PC-3 (cell line): ENCODE data around the gene KLB. TPM values are rescaled to one million over a fixed set of nuclear protein-coding genes. Genes with fewer than 3 reads are reported as not detected.

ENCODE experiments used
- ATAC-seq: fragments of 200-7000 bp; cut with Tn5 transposase; 2 replicates; pipeline ENCODE4 v1.9.1; 2020; ENCODE audit warnings: mild to moderate bottlenecking, moderate library complexity
- BruUV-seq: library from RNA; stranded (reverse); fragments of 400-500 nt; replicated peaks from 2 replicates; lab custom pipeline; 2021; lab: Mats Ljungman, UMichigan
- CTCF ChIA-PET: fragments of 300-600 bp; sonication (Branson Sonifier 250); formaldehyde crosslinking; loops from one replicate; lab custom pipeline; 2022; ENCODE audit warnings: antibody characterized with exemption; lab: Charles Lee
- POLR2A ChIA-PET: fragments of 300-600 bp; sonication (Branson Sonifier 250); formaldehyde crosslinking; loops from one replicate; lab custom pipeline; 2022; ENCODE audit warnings: antibody characterized with exemption; ENCODE audit not compliant: unreplicated experiment; lab: Charles Lee
- DNase-seq: peaks from one replicate; pipeline ENCODE4 v3.0.0-alpha.2; 2015
- H2AFZ ChIP-seq: fragments of 300-600 bp; sonication (generic); 2 replicates; pipeline ENCODE4 v1.6.0; 2016; ENCODE audit warnings: antibody characterized with exemption, low read length
- H3F3A ChIP-seq: fragments of 300-600 bp; sonication (generic); one replicate; pipeline ENCODE4 v1.6.0; 2017; ENCODE audit warnings: antibody characterized with exemption, low read length, control low read depth, mild to moderate bottlenecking; ENCODE audit not compliant: unreplicated experiment
- H3K27ac ChIP-seq: fragments of 300-600 bp; sonication (generic); 2 replicates; pipeline ENCODE4 v1.5.1; 2016; ENCODE audit warnings: mild to moderate bottlenecking, low read length
- H3K27me3 ChIP-seq: fragments of 300-600 bp; sonication (generic); 2 replicates; pipeline ENCODE4 v1.6.1; 2016; ENCODE audit warnings: low read length, mixed read lengths
- H3K36me3 ChIP-seq: fragments of 300-600 bp; sonication (generic); 2 replicates; pipeline ENCODE4 v1.6.1; 2016; ENCODE audit warnings: low read depth, mixed run types, low read length, mixed read lengths
- H3K4me1 ChIP-seq: fragments of 300-600 bp; sonication (generic); 2 replicates; pipeline ENCODE4 v1.5.1; 2016; ENCODE audit warnings: low read length; ENCODE audit not compliant: insufficient read depth
- H3K4me2 ChIP-seq: fragments of 300-600 bp; sonication (generic); 2 replicates; pipeline ENCODE4 v1.6.0; 2016; ENCODE audit warnings: low read length
- H3K4me3 ChIP-seq: fragments of 300-600 bp; sonication (generic); 2 replicates; pipeline ENCODE4 v1.5.1; 2016; ENCODE audit warnings: mild to moderate bottlenecking, low read length, mixed read lengths
- H3K79me2 ChIP-seq: fragments of 300-600 bp; sonication (generic); 2 replicates; pipeline ENCODE4 v1.6.1; 2017; ENCODE audit warnings: low read length, mixed read lengths
- H3K9ac ChIP-seq: fragments of 300-600 bp; sonication (generic); 2 replicates; pipeline ENCODE4 v1.6.0; 2016; ENCODE audit warnings: mild to moderate bottlenecking, low read length
- H3K9me2 ChIP-seq: fragments of 300-600 bp; sonication (generic); replicated peaks from 2 replicates; pipeline ENCODE4 v1.6.1; 2016; ENCODE audit warnings: mixed run types, low read length, mixed read lengths
- H3K9me3 ChIP-seq: fragments of 300-600 bp; sonication (generic); 2 replicates; pipeline ENCODE4 v1.6.1; 2016; ENCODE audit warnings: low read length, mixed read lengths
- H4K20me1 ChIP-seq: fragments of 300-600 bp; sonication (generic); 2 replicates; pipeline ENCODE4 v1.6.1; 2016; ENCODE audit warnings: low read length, mixed read lengths
- EZH2 ChIP-seq: fragments of 300-600 bp; sonication (generic); IDR thresholded peaks from one replicate; pipeline ENCODE4 v1.6.1; 2017; ENCODE audit warnings: antibody characterized with exemption, mild to moderate bottlenecking, low read length; ENCODE audit not compliant: unreplicated experiment
- EZH2phosphoT487 ChIP-seq: fragments of 300-600 bp; sonication (generic); IDR thresholded peaks from 2 replicates; pipeline ENCODE4 v1.6.1; 2018; ENCODE audit warnings: mild to moderate bottlenecking, antibody characterized with exemption, low read length, borderline replicate concordance
- intact Hi-C: fragments of 100-400 bp; cut with micrococcal nuclease; formaldehyde crosslinking; loops from 2 replicates; pipeline ENCODE4 v1.9.0; 2023
- microRNA-seq: library from miRNA; unstranded; fragments of <30 nt; microRNA quantifications from one replicate; pipeline ENCODE4 v1.1.0, GENCODE V29; 2020; ENCODE audit not compliant: unreplicated experiment
- total RNA-seq: library from RNA; depleted of rRNA; stranded (reverse); fragments of >200 nt; gene quantifications from 2 replicates; pipeline ENCODE4 v1.2.3, GENCODE V29; 2014; rRNA removed
- TF ChIP-seq, protein P1 (sequence below): fragments of 300-600 bp; sonication (generic); conservative IDR thresholded peaks from 2 replicates; pipeline ENCODE4 v1.5.1; 2017; ENCODE audit warnings: antibody characterized with exemption, low read depth, mild to moderate bottlenecking, low read length

The KLB gene
- total RNA-seq, 1 experiment from 2014 or later, result not detected

DNA sequence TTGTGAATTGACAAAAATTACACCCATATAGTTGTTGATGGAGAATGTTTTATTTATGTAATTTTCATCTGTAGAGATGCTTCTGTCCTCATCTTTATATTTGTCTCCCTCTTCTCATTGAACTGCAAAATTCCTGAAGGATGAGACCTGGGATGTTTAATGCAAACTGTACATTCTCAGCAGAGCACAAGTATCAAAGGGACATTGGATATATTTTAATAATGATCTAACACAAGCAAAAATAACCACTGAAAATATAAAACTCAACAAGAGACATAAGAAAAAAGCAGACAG, 91.9 kb downstream of the KLB start:
- H3K27me3 ChIP-seq, result no peaks in the 10 kb centered on the region
- no peaks in the 10 kb centered on the region for H4K20me1 ChIP-seq
- DNase-seq (no peak), ATAC-seq (no peak)
- H3K9me3 ChIP-seq, result no peaks in the 10 kb centered on the region
- no TSS peak for BruUV-seq
- intact Hi-C loops, result no loop called here
- POLR2A ChIA-PET, result no interaction called here
- no peaks in the 10 kb centered on the region for H3K9me2 ChIP-seq
- peaks cover 15% of the 10 kb centered on the region for H3K4me1 ChIP-seq
- CTCF ChIA-PET, result interaction anchor here (0.6 kb wide), 1 partner anchor 159 kb away, joined by 3 read pairs; no protein-coding TSS in a partner anchor
- H2AFZ ChIP-seq, result no peak overlapping the region
- no peak overlapping the region for H3K27ac ChIP-seq
- H3K4me2 ChIP-seq, result no peak overlapping the region
- no peak for TF ChIP-seq EZH2
- TF ChIP-seq EZH2phosphoT487, result no peak
- TF ChIP-seq, protein P1, sequence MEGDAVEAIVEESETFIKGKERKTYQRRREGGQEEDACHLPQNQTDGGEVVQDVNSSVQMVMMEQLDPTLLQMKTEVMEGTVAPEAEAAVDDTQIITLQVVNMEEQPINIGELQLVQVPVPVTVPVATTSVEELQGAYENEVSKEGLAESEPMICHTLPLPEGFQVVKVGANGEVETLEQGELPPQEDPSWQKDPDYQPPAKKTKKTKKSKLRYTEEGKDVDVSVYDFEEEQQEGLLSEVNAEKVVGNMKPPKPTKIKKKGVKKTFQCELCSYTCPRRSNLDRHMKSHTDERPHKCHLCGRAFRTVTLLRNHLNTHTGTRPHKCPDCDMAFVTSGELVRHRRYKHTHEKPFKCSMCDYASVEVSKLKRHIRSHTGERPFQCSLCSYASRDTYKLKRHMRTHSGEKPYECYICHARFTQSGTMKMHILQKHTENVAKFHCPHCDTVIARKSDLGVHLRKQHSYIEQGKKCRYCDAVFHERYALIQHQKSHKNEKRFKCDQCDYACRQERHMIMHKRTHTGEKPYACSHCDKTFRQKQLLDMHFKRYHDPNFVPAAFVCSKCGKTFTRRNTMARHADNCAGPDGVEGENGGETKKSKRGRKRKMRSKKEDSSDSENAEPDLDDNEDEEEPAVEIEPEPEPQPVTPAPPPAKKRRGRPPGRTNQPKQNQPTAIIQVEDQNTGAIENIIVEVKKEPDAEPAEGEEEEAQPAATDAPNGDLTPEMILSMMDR, result no peak
- no peaks in the 10 kb centered on the region for H3K79me2 ChIP-seq
- H3K9ac ChIP-seq, result no peak overlapping the region
- no peak overlapping the region for H3K4me3 ChIP-seq
- H3F3A ChIP-seq, result no peaks in the 10 kb centered on the region
- peaks cover 24% of the 10 kb centered on the region for H3K36me3 ChIP-seq

Small RNA genes lying within 50 kb of the gene (microRNA-seq; reads per million reads assigned to microRNA genes)
- gene MIR5591, result not detected

Other genes with a start within 250 kb of the KLB start
- 11.0 and 16.7 TPM in 2 replicates for gene WDR19, start 224.4 kb upstream of the KLB start, total RNA-seq
- 43.9 and 51.6 TPM in 2 replicates for gene RFC1, start 40.6 kb upstream of the KLB start, total RNA-seq
- gene RPL9, start 52.0 kb downstream of the KLB start, total RNA-seq, result 1,291 and 1,298 TPM in 2 replicates
- gene LIAS, start 52.1 kb downstream of the KLB start, total RNA-seq, result 6.6 and 8.3 TPM in 2 replicates
- gene UGDH, start 120.5 kb downstream of the KLB start, total RNA-seq, result 50.0 and 53.4 TPM in 2 replicates
- gene SMIM14, start 231.9 kb downstream of the KLB start, total RNA-seq, result 3.3 and 4.8 TPM in 2 replicates